ENCODE measurements around the gene RCSD1. TPM values are rescaled to one million over a fixed set of nuclear protein-coding genes. Genes with fewer than 3 reads are reported as not detected.

RCSD1 gene
- total and polyA plus RNA-seq, 5 experiments from 2014 or later = 121 to 156 (median 132) TPM

DNA sequence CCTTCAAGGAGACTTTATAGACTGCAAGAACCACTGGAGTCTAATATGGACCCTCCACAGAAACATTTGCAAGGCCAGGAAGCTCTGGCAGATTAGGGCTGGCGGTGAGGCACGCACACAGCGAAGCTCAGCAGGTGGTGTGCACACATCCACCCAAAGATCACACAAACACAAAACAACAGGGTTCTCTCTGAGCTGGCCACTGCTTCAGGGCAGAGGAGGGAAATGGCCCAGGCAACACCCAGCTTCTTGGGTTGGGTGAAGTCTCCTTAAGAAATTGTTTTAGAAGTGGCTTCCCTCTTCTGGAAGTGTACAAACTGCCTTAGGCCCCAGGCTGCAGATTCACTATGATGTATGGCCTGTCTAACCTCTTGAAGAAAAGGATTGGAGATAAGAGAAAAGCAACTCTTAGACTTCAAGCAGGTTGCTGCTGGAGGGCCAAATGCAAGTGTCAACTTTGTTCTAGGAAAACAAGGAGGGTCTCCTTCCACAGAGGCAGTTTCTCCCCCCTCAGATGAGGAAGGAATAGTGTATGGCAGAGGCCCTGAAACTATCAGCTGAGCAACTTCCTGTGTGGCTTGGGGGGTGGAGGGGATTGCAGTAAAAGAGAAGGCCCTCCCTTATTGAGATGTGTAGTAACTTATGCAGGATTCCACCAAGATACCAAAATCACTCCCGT lies 2.0 kb downstream of the RCSD1 start:
- POLR2A ChIA-PET = interaction anchor here (0.7 to 15.9 kb wide), 15 partner anchors 8 to 115 kb away, joined by 3 to 315 read pairs (median 5); partner anchors contain the start of genes CD247 and CREG1
- Mint-ChIP-seq H3K27me3 (no peaks in the 10 kb centered on the region), H3K4me3 (peak overlapping the region; percentile 88 to 99 (median 95)), H3K36me3 (peaks cover 5 to 26% (median 15%) of the 10 kb centered on the region in 3 donors), H3K27ac (peak overlapping the region; percentile 56 to 100 (median 97)), H3K9me3 (peaks cover 0 to 3% (median 0%) of the 10 kb centered on the region in 9 donors), H3K4me1 (peaks cover 42 to 93% (median 86%) of the 10 kb centered on the region in 4 donors)
- ATAC-seq = peak; percentile 15 to 27
- peak in 4 of 10 donors; percentile 29 to 61 (median 42) for DNase-seq

DNA sequence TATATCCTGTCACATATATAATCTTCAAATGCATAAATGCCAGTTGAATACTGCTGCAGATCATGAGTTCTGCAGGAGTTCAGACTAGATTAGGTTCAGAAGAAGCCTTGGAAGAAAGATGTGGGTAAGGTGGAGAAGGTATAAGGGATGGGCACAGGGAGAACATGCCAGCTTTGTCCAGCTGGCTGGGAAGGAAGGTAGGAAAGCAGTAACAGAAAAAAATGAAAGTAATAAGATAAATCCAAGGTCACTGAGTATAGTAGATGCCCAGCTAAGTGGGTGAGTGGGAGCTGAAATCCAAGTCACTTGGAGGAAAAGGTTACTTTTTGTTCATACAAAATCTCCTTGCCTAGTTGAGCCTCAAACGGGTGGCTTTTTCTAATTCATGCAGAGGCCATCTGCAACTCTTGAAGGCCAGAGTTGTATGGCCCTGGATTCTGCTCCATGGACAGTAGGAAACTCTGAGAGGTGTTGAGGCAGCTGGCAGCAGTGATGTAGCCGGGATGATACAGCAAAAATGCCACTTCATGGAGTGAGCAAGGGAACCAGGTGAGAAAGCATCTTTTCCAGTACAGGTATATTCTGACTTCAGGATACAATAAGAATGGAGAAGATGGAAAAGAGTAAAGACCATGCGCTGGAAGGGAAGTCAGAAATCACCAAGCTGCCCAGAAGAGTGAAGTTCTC lies 3.4 kb downstream of the RCSD1 start:
- H3K9me3 Mint-ChIP-seq = peaks cover 0 to 3% (median 0%) of the 10 kb centered on the region in 9 donors
- peak overlapping the region; percentile 88 to 99 (median 95) for H3K4me3 Mint-ChIP-seq
- DNase-seq = no peak
- peaks cover 5 to 32% (median 17%) of the 10 kb centered on the region in 3 donors for H3K36me3 Mint-ChIP-seq
- no peak for ATAC-seq
- H3K27me3 Mint-ChIP-seq = no peaks in the 10 kb centered on the region
- H3K4me1 Mint-ChIP-seq = peaks cover 47 to 94% (median 87%) of the 10 kb centered on the region in 4 donors
- POLR2A ChIA-PET = interaction anchor here (0.6 to 15.9 kb wide), 6 partner anchors 9 to 76 kb away, joined by 3 to 315 read pairs (median 8); no protein-coding TSS in a partner anchor
- H3K27ac Mint-ChIP-seq = peak overlapping the region; percentile 56 to 100 (median 94)

DNA sequence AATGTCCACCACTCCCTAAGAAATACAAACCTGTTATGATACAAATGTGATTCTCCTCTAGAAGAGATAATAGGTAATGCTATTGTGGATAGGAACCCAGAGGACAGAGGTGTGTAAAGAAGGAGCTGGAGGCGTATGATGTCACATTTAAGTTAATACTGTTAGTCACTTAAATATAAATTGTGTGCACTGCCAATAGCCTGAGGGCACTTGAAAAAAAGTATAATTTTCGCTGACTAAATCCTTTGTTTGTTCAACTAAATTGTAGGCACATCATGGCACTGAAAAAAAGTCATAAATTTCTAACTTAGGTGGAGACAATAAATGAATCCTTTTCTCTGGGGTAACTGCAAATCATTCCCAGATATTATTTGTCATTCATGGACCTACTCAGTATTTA lies 4.4 kb downstream of the RCSD1 start:
- Mint-ChIP-seq H3K4me1 (peaks cover 43 to 91% (median 86%) of the 10 kb centered on the region in 4 donors), H3K27me3 (no peaks in the 10 kb centered on the region), H3K4me3 (peak overlapping the region; percentile 88 to 99 (median 95)), H3K9me3 (peaks cover 0 to 3% (median 0%) of the 10 kb centered on the region in 9 donors), H3K27ac (peak overlapping the region; percentile 34 to 100 (median 94)), H3K36me3 (peaks cover 5 to 42% (median 19%) of the 10 kb centered on the region in 3 donors)
- POLR2A ChIA-PET = interaction anchor here (0.6 to 15.9 kb wide), 4 partner anchors 17 to 75 kb away, joined by 5 to 315 read pairs (median 143); no protein-coding TSS in a partner anchor
- DNase-seq (no peak), ATAC-seq (no peak)

DNA sequence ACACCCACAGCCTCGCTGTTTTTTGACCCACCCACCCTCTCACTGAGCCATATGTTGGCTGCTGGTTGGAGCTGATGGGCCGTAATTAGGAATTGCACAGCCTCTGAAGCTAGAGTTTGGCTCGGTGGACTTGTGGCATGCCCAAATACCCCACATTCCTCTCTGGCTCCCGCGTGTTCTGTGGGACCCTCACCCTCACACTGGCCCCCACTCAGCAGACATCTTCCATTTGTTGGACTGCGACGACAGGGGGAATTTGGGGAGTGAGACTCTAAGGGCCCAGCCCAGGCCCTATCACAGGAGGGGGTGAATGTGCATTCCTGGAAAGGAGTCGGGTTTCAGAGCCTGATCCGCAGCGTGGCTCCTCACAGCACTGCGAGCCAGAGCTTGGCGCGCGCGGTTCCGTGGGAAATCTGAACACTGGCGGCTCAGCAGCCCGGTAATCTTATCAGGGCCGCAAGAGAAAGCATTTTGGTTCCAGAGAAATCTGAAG lies 5.2 kb downstream of the RCSD1 start:
- Mint-ChIP-seq H3K4me1 (peaks cover 41 to 93% (median 90%) of the 10 kb centered on the region in 4 donors), H3K27me3 (no peaks in the 10 kb centered on the region), H3K36me3 (peaks cover 5 to 50% (median 22%) of the 10 kb centered on the region in 3 donors), H3K27ac (peak overlapping the region in 6 of 10 donors; percentile 34 to 100 (median 64)), H3K9me3 (peaks cover 0 to 3% (median 0%) of the 10 kb centered on the region in 9 donors), H3K4me3 (peak overlapping the region in 8 of 10 donors; percentile 15 to 97 (median 62))
- DNase-seq (no peak), ATAC-seq (no peak)
- POLR2A ChIA-PET = interaction anchor here (3.1 to 15.9 kb wide), 3 partner anchors 18 to 52 kb away, joined by 15 to 315 read pairs (median 276); no protein-coding TSS in a partner anchor

DNA sequence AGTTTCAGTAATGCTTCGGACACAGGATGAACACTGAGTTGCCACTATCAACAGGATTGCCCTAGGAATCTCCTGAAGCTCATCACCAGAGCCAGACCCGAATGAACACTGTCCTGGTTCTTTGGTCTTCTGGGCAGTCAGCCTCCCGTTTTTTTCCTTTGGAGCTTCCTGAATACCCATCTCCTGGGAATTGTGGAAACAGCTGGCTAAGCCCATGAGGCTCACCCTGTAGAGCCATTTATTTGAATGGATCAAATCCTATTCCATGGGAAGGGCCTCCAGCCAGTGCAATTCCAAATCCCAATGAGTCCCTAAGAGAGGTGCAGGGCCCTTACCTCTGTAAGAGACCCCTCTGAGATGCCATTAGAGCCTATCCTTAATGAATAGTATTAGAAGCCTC lies 5.9 kb downstream of the RCSD1 start:
- ATAC-seq (no peak), DNase-seq (no peak)
- peaks cover 45 to 97% (median 93%) of the 10 kb centered on the region in 4 donors for H3K4me1 Mint-ChIP-seq
- H3K27ac Mint-ChIP-seq = peak overlapping the region; percentile 34 to 100 (median 90)
- H3K9me3 Mint-ChIP-seq = no peaks in the 10 kb centered on the region
- peaks cover 2 to 57% (median 22%) of the 10 kb centered on the region in 3 donors for H3K36me3 Mint-ChIP-seq
- H3K27me3 Mint-ChIP-seq = no peaks in the 10 kb centered on the region
- POLR2A ChIA-PET = interaction anchor here (2.0 to 15.9 kb wide), 5 partner anchors 8 to 79 kb away, joined by 8 to 315 read pairs (median 40); no protein-coding TSS in a partner anchor
- peak overlapping the region; percentile 2 to 95 (median 82) for H3K4me3 Mint-ChIP-seq

DNA sequence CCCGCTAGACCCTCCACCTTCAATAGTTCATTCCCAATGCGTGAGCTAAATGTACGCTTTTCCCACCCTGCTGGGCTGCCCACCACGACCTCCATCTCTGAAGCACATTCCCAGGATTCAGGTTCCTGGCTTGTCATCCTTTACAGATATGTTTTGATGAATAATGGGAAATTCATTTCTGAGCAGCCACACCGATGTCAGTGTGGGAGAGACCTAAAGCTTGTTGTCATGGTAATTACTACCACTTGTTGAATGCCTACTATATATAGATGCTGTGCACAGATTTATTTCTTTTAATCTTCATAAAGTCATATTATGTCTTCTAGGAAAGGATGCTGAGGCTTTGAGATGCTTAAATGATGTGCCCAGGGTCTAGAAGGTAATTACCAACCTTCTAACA lies 8.0 kb downstream of the RCSD1 start:
- no peaks in the 10 kb centered on the region for H3K9me3 Mint-ChIP-seq
- peaks cover 51 to 100% (median 98%) of the 10 kb centered on the region in 4 donors for H3K4me1 Mint-ChIP-seq
- H3K36me3 Mint-ChIP-seq = peaks cover 0 to 72% (median 23%) of the 10 kb centered on the region in 3 donors
- peak overlapping the region; percentile 76 to 100 (median 90) for H3K27ac Mint-ChIP-seq
- ATAC-seq (no peak), DNase-seq (no peak)
- POLR2A ChIA-PET = interaction anchor here (0.5 to 15.9 kb wide), 10 partner anchors 8 to 281 kb away, joined by 3 to 315 read pairs (median 4); no protein-coding TSS in a partner anchor
- peak overlapping the region; percentile 59 to 90 (median 74) for H3K4me3 Mint-ChIP-seq
- no peaks in the 10 kb centered on the region for H3K27me3 Mint-ChIP-seq

DNA sequence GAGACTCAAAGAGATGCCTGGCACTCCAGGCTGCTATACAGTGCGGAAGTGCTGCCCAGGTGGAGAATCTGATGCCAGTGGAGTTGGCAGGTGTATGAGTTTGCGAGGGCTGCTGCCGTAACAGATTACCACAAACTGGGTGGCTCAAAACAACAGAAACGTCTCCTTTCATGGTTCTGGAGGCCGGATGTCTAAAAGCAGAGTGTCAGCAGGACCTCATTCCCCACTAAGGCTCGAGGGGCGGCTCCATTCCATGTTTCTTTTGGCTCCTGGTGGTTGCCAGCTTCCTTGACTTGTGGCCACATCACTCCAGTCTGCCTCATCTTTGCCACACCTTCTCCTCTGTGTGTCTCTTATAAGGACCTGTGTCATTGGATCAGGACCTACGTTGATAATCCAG lies 10.0 kb downstream of the RCSD1 start:
- Mint-ChIP-seq H3K4me1 (peaks cover 56 to 100% (median 98%) of the 10 kb centered on the region in 4 donors), H3K27ac (peak overlapping the region; percentile 28 to 100 (median 80)), H3K27me3 (no peaks in the 10 kb centered on the region), H3K36me3 (peaks cover 0 to 71% (median 11%) of the 10 kb centered on the region in 3 donors), H3K4me3 (peak overlapping the region in 4 of 10 donors; percentile 29 to 49 (median 38)), H3K9me3 (no peaks in the 10 kb centered on the region)
- POLR2A ChIA-PET = interaction anchor here (0.6 to 15.9 kb wide), 5 partner anchors 23 to 169 kb away, joined by 3 to 276 read pairs (median 4); no protein-coding TSS in a partner anchor
- DNase-seq (peak in 1 of 10 donors; percentile 14), ATAC-seq (peak in 1 of 2 donors; percentile 24)

DNA sequence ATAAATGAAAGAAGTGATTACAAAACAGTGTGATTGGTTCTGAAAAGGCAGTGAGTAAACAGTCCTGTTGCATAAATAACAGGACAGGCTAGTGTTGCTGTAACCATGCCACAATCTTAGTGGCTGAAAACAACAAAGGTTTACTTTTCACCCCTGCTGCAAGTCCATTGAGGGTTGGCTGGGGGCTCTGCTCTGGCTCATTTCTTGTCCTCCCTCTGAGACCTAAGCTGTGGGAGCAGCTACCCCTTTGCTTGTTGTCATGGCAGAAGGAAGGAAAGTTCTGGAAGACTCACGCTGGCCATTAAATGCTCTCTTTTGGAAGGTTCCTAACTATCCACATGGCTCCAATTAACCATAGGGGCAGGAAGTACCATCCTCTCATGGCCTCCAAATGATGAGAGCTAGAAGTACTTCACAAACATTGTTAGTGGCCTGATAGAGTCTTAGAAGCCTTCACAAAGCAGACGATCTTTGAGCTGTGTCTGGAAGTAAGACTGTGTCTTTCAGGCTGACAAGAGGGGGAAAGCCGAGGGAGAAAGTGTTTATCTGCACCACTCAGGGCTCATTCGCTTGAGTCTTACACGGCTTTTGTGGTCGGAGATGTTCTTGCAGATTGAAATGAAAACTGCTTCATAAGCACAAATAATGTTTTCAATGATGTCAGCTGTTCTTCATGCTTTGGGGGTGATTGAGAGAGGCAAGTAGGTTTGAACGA lies 11.9 kb downstream of the RCSD1 start:
- peaks cover 0 to 86% (median 11%) of the 10 kb centered on the region in 3 donors for H3K36me3 Mint-ChIP-seq
- H3K27me3 Mint-ChIP-seq = no peaks in the 10 kb centered on the region
- peak overlapping the region; percentile 13 to 69 (median 58) for H3K4me3 Mint-ChIP-seq
- peak overlapping the region; percentile 30 to 100 (median 85) for H3K27ac Mint-ChIP-seq
- peaks cover 60 to 98% (median 97%) of the 10 kb centered on the region in 4 donors for H3K4me1 Mint-ChIP-seq
- H3K9me3 Mint-ChIP-seq = no peaks in the 10 kb centered on the region
- POLR2A ChIA-PET = interaction anchor here (0.6 to 2.4 kb wide), 4 partner anchors 10 to 45 kb away, joined by 3 to 8 read pairs (median 4); no protein-coding TSS in a partner anchor
- peak in 1 of 2 donors; percentile 20 for ATAC-seq
- peak in 2 of 10 donors; percentile 35 to 36 for DNase-seq

DNA sequence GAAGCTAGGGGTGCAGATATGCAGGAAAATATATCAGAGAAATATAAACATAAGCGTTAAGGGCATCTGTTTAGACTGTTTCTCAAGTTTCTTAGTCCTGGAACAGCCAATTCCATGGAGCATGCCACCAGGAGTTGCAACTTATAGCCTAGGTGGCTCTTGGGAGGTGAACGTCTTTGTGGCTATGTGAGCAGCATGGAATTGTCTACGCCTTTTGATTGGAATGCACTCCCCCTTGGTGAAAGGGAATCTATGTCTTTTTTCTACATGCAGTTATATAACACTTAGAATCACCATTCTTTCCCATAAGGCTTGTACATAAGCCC lies 12.4 kb downstream of the RCSD1 start:
- no peaks in the 10 kb centered on the region for H3K9me3 Mint-ChIP-seq
- DNase-seq = no peak
- peaks cover 0 to 87% (median 11%) of the 10 kb centered on the region in 3 donors for H3K36me3 Mint-ChIP-seq
- peak overlapping the region in 9 of 10 donors; percentile 13 to 69 (median 59) for H3K4me3 Mint-ChIP-seq
- peaks cover 56 to 96% (median 94%) of the 10 kb centered on the region in 4 donors for H3K4me1 Mint-ChIP-seq
- POLR2A ChIA-PET = interaction anchor here (0.9 to 2.4 kb wide), 3 partner anchors 10 to 42 kb away, joined by 3 to 8 read pairs (median 5); no protein-coding TSS in a partner anchor
- no peak for ATAC-seq
- H3K27ac Mint-ChIP-seq = peak overlapping the region in 9 of 10 donors; percentile 38 to 100 (median 86)
- no peaks in the 10 kb centered on the region for H3K27me3 Mint-ChIP-seq

DNA sequence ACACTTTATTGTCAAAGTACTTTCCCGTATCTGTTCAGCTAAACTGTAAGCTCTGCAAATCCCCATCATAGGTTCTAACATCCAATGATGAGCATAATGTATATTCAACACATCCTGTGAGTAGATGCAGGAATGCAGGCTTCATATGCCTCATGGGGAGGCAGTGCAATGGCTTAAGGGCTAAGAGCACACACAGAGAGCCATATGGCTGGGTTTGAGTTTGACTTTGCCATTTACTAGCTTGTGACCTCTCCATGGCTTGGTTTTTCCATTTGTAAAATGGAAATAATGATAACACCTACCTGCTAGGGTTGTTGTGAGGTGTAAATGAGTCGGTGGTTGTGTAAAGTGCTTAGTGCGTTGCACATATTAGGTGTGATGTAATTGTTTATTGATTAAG lies 13.4 kb downstream of the RCSD1 start:
- peak overlapping the region; percentile 38 to 100 (median 78) for H3K27ac Mint-ChIP-seq
- ATAC-seq = no peak
- H3K27me3 Mint-ChIP-seq = no peaks in the 10 kb centered on the region
- H3K36me3 Mint-ChIP-seq = peaks cover 0 to 87% (median 9%) of the 10 kb centered on the region in 3 donors
- no peaks in the 10 kb centered on the region for H3K9me3 Mint-ChIP-seq
- H3K4me1 Mint-ChIP-seq = peaks cover 51 to 95% (median 90%) of the 10 kb centered on the region in 4 donors
- no peak for DNase-seq
- H3K4me3 Mint-ChIP-seq = peak overlapping the region in 8 of 10 donors; percentile 28 to 69 (median 60)
- POLR2A ChIA-PET = interaction anchor here (0.7 to 0.9 kb wide), 2 partner anchors 12 to 29 kb away, joined by 3 read pairs; no protein-coding TSS in a partner anchor

DNA sequence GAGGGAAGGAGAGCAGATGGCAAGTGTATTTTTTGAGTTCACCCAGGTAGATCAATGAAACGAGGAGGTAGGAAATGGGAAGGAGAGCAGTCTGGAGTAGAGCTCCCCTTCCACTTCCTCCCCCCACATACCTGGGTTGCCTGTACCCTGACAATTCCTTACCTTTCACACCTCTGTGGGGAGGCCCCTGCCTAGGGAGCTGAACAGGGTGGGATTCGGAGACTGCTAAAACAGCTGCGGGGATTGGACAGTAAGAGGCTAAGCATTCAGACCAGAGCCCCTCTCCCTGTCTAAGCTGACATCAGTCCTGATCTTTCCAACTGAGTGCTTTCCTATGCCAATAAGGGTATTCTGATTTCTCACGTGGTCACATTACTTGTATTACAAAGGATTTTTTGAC lies 14.5 kb downstream of the RCSD1 start:
- peaks cover 0 to 81% (median 7%) of the 10 kb centered on the region in 3 donors for H3K36me3 Mint-ChIP-seq
- peak overlapping the region in 7 of 10 donors; percentile 6 to 69 (median 53) for H3K4me3 Mint-ChIP-seq

More for the DNA sequence above, 14.5 kb downstream of the RCSD1 start:
- peak overlapping the region in 6 of 10 donors; percentile 41 to 100 (median 72) for H3K27ac Mint-ChIP-seq
- DNase-seq (no peak), ATAC-seq (no peak)
- H3K27me3 Mint-ChIP-seq = no peaks in the 10 kb centered on the region
- POLR2A ChIA-PET = interaction anchor here (0.7 to 1.5 kb wide), 4 partner anchors 15 to 70 kb away, joined by 3 read pairs; no protein-coding TSS in a partner anchor
- no peaks in the 10 kb centered on the region for H3K9me3 Mint-ChIP-seq
- peaks cover 57 to 95% (median 92%) of the 10 kb centered on the region in 4 donors for H3K4me1 Mint-ChIP-seq

Data from naive thymus-derived CD8-positive, alpha-beta T cell (primary cell).